ENCODE measurements around the gene RCCD1.

RCCD1 gene

DNA sequence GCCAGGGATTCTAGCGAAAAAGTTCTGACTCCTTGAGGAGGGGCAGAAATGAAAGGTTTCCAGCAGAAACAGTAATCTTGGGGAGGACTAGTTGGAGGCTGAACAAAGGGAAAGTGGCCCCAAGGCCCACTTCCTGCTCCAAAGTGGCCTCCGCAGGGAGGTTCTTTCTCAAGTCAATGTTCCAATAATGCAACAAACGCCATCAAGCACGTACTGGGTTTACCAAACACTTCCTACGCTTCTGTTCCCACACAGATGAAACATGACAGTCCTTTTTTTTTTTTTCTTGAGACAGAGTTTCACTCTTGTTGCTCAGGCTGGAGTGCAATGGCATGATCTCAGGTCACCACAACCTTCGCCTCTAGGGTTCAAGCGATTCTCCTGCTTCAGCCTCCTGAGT lies 9.6 kb upstream of the RCCD1 start:
- DNase-seq = no peak

GRCh38 chr15:90946538-90946937 lies 8.1 kb upstream of the RCCD1 start:
- no peak for DNase-seq

DNA sequence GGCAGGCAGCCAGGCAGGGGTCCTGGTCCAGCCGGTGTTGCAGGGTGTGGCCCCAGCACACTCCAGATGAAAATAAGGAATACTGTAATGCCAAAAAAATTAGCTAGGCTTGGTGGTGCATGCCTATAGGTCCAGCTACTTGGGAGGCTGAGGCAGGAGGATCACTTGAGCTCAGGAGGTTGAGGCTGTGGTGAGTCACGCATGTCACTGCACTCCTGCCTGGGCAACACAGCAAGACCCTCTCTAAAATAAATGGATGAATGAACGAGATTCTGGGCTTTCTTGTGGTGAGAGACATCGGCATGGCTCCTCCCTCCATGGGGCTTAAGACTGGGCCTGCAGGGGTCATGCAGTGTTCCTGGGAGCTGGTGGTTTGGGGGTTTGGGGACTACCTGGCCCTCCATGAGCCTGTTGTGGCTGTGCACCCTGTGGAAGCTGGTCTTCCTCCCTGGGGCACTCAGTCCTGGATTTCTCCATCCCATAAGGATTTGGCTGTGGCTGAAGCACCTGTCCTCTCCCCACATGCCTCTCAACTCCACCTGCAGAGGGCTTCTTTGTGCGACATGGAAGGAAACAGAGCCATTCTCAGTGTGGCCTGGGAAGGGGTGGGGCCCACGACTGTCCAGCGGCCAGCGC lies 7.6 kb upstream of the RCCD1 start:
- no peak for DNase-seq

- DNase-seq = no peak
Measured at GRCh38 chr15:90947577-90948357, 6.9 kb upstream of the RCCD1 start.

- no peak for DNase-seq
Measured at GRCh38 chr15:90948506-90948905, 6.2 kb upstream of the RCCD1 start.

- no peak for DNase-seq
Measured at GRCh38 chr15:90949979-90950675, 4.6 kb upstream of the RCCD1 start.

DNA sequence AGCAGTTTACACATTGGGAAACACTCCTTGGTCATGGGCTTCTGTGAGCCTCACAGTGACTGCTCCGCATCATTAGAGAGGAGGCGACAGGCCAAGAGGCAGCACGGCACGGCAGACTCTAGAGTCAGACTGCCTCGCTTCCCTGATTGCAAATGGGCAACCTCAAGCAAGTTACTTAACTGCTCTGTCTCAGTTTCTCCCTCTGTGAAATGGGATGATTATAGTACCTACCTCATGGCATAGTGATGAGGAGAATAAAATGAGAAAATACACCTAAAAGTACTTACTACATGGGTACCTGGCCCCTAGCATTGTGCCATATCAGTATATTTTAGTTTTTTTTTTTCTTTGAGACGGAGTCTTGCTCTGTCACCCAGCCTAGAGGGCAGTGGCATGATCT lies 4.0 kb upstream of the RCCD1 start:
- no peak for DNase-seq

DNA sequence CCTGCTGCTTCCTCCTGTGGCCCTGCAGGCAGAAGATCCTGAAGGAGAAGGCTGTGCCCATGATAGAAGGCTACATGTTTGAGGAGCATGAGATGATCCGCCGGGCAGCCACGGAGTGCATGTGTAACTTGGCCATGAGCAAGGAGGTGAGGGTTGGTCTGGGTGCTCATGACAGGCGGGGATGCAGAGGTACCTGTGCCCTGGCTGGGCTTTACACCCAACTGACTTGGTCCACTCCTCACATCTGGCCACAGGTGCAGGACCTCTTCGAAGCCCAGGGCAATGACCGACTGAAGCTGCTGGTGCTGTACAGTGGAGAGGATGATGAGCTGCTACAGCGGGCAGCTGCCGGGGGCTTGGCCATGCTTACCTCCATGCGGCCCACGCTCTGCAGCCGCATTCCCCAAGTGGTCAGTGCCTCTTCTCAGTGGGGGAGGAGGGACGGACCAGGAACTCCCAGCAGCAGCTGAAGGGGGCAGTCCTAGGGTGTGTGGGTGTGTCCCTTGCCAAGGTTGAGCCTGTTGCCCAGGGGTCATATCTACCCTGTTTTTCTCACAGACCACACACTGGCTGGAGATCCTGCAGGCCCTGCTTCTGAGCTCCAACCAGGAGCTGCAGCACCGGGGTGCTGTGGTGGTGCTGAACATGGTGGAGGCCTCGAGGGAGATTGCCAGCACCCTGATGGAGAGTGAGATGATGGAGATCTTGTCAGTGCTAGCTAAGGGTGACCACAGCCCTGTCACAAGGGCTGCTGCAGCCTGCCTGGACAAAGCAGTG lies 1.6 kb upstream of the RCCD1 start:
- DNase-seq = no peak

- DNase-seq = no peak
Measured at GRCh38 chr15:90953947-90954711, 555 bp upstream of the RCCD1 start.

DNA sequence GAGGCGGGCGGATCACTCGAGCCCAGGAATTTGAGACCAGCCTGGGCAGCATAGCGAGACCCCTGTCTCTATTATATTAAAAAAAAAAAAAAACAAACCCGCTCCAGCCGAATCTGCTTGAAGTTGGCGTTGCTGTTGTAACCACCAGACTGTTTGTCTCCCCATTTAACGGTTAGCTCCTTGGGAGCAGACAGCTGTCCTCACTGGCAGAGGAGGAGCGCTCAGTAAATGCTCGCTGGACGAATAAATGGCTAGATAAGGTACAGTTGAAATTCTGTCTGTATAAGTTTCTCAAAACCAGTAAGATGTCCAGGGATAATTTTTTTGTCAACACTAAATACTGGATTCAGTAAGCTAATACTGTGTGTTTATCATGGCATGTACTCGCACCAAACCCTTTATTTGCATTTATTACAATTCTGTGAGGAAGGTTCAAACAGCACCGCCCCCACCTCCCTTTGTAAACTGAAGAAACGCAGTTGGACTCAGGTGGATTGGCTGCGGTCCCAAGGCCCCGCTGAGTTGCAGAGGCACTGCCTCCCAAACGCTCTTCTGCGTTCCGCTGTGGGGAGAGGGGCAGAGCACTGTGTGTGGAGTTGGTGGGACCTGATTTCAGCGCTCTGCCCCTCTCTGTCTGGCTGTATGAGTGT lies 1.1 kb downstream of the RCCD1 start:
- no peak for DNase-seq

DNA sequence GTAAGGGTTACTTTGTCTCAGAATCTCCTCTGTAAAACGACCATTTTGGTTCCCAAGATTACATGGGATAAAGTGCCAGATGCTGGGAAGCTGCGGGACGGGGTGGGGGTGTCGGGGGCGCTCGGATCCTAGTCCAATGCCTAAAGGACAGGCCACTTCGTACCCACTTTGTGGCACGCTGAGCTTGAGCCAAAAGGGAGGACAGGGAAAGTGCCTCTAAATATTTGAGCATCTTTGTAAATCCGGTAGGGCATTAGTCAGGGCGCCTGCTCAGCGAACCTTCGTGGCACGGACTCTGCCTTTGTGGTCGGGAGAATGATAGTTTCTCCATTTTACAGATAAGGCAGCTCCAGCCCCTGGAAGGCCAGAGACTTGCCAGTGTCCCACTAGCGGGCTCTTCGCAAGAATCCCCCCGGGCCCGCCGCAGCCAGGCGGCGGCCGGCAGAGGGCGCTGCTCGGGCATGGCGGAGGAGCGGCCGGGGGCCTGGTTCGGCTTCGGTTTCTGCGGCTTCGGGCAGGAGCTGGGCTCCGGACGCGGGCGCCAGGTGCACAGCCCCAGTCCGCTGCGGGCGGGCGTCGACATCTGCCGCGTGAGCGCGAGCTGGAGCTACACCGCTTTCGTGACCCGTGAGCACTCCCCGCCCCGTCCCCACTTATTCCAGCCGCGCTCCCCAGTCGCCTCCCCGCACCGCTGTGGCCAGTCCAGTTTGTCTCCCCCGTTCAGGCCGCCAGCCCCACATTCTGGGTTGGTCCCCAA lies 1.8 kb downstream of the RCCD1 start:
- peak; percentile 22 for DNase-seq

- no peak for DNase-seq
Measured at GRCh38 chr15:90957031-90957790, 2.5 kb downstream of the RCCD1 start.

GRCh38 chr15:90957791-90958190 lies 3.1 kb downstream of the RCCD1 start:
- no peak for DNase-seq

DNA sequence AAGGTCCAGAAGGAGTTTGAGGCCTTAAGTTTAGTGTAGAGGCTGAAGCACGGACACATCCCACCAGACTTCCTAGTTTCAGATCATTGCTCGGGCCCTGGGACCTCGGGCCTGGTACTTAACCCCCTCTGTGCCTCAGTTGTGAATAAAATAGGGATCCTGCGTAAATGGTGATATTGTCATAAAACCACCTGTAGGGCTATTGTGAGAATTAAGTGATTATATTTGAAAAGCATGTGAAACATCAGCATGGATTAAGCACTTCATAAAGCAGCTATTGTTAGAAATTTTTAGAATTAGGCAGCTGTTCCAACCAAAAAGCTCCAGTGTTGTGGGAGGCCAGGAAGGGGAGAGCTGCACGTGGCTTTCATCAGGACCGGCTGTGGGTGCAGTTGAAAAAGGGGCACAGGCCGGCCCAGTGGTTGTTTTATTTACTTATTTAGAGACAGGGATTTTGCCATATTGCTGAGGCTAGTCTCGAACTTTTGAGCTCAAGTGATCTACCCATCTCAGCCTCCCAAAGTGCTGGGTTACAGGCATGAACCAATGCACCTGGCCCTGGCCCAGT lies 4.4 kb downstream of the RCCD1 start:
- DNase-seq = no peak

DNA sequence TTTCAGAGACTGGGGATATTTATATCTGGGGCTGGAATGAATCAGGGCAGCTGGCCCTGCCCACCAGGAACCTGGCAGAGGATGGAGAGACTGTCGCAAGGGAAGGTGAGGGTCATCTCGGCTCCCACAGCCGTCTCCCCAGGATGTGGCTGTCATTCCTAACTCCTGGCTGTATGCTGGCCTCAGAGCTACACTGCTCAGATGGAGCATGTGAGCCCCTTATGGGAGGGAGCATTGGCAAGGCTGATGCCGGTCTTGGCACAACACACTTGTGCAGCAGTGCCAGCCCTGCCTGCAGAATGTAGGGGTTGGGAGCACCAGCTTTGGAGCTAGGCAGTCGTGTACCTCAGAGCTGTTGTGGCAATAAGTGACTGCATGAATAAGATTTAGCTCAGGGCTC lies 5.2 kb downstream of the RCCD1 start:
- no peak for DNase-seq

- no peak for DNase-seq
Measured at GRCh38 chr15:90960298-90961091, 5.8 kb downstream of the RCCD1 start.

DNA sequence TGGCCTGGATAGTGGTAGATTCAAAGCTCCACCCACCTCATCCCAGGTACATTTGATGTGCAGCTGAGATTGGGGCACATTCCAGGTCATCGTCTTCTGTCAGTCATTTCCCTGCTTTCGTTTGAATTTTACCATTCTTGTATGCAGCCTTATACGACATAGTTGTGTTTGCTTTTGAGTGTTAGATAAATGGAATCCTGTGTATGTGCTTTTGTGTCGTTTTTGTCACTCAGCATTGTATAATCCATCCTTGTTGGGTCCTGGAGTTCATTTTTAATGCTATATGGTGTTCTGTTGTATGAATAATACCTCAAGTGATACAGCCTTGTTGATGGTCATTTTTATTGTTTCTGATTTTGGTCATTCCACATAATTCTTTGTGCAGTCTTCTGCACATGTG lies 7.3 kb downstream of the RCCD1 start:
- no peak for DNase-seq

GRCh38 chr15:90966262-90966661 lies 11.6 kb downstream of the RCCD1 start:
- DNase-seq = no peak

DNA sequence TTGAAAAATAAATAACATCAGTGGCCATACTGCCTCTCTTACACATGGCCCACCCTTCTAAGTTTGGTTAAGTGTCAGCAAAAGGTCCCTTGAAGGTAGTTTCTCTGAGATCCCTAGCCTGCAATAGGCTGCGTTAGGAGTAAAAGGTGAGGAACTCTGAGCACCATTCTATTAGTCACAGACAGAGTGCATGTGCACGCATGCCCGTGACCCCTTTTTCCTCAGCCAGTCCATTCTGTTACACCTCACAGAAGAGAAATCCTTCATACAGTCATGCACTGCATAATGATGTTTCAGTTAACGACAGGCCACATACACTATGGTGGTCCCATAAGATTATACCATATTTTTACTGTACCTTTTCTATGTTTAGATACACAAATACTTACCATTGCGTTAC lies 12.5 kb downstream of the RCCD1 start:
- DNase-seq = no peak
